ENCODE results near the gene C10orf53. TPM values are rescaled to one million over a fixed set of nuclear protein-coding genes. Genes with fewer than 3 reads are reported as not detected.

Gene C10orf53
- total RNA-seq, 1 experiment from 2014 or later: not detected

DNA sequence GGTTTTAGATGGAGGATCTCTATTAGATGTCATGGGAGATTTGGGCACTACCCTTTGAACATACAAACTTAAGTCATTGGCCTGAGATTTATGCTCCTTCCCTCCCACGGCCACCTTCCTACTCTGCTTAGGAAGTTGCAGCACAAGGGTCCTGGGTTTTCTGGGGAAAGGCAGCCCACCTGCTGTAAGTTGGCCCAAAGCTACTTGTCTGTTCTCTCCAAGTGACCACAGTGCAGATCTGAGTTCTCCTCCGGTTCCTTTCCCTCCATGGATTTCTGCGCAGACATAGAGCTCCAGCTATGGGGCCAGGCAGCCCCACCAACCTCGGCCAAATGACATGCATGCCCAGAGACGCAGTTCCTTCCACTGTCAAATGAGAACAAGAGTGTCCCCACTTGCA lies 12.8 kb upstream of the C10orf53 start:
- ChIA-PET CTCF (no interaction called here), POLR2A (no interaction called here)
- TF ChIP-seq, protein P1, sequence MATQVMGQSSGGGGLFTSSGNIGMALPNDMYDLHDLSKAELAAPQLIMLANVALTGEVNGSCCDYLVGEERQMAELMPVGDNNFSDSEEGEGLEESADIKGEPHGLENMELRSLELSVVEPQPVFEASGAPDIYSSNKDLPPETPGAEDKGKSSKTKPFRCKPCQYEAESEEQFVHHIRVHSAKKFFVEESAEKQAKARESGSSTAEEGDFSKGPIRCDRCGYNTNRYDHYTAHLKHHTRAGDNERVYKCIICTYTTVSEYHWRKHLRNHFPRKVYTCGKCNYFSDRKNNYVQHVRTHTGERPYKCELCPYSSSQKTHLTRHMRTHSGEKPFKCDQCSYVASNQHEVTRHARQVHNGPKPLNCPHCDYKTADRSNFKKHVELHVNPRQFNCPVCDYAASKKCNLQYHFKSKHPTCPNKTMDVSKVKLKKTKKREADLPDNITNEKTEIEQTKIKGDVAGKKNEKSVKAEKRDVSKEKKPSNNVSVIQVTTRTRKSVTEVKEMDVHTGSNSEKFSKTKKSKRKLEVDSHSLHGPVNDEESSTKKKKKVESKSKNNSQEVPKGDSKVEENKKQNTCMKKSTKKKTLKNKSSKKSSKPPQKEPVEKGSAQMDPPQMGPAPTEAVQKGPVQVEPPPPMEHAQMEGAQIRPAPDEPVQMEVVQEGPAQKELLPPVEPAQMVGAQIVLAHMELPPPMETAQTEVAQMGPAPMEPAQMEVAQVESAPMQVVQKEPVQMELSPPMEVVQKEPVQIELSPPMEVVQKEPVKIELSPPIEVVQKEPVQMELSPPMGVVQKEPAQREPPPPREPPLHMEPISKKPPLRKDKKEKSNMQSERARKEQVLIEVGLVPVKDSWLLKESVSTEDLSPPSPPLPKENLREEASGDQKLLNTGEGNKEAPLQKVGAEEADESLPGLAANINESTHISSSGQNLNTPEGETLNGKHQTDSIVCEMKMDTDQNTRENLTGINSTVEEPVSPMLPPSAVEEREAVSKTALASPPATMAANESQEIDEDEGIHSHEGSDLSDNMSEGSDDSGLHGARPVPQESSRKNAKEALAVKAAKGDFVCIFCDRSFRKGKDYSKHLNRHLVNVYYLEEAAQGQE (IDR thresholded peaks at IDR 0.05; ENCODE audit: insufficient read depth in 1 of 2, low read depth in 2 of 2, low read length in 1 of 2): no peak
- TF ChIP-seq TCF7L2 (IDR thresholded peaks at IDR 0.05; ENCODE audit: low read depth, low read length): no peak
- TF ChIP-seq POLR2AphosphoS5 (IDR thresholded peaks at IDR 0.05; ENCODE audit: low read depth, low read length): no peak
- TF ChIP-seq, protein P2, sequence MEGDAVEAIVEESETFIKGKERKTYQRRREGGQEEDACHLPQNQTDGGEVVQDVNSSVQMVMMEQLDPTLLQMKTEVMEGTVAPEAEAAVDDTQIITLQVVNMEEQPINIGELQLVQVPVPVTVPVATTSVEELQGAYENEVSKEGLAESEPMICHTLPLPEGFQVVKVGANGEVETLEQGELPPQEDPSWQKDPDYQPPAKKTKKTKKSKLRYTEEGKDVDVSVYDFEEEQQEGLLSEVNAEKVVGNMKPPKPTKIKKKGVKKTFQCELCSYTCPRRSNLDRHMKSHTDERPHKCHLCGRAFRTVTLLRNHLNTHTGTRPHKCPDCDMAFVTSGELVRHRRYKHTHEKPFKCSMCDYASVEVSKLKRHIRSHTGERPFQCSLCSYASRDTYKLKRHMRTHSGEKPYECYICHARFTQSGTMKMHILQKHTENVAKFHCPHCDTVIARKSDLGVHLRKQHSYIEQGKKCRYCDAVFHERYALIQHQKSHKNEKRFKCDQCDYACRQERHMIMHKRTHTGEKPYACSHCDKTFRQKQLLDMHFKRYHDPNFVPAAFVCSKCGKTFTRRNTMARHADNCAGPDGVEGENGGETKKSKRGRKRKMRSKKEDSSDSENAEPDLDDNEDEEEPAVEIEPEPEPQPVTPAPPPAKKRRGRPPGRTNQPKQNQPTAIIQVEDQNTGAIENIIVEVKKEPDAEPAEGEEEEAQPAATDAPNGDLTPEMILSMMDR (IDR thresholded peaks at IDR 0.05): no peak
- no peak for TF ChIP-seq SIN3A (IDR thresholded peaks at IDR 0.05; ENCODE audit: borderline replicate concordance, insufficient read depth, low read depth, low read length)
- no peak for DNase-seq (ENCODE audit: low read depth, low spot score)
- no peak for ATAC-seq
- intact Hi-C loops (cut with micrococcal nuclease; ENCODE audit: unreplicated experiment) (no loop called here), in situ Hi-C loops (cut with HindIII; ENCODE audit: low pct_unique_long_range_greater_than_20kb, low sequenced_read_pairs) (no loop called here)
- Histone ChIP-seq H3K27ac (ENCODE audit: low read length) (no peak overlapping the region), H3K4me1 (ENCODE audit: control insufficient read depth, insufficient read depth, low read length) (no peaks in the 10 kb centered on the region), H3K36me3 (ENCODE audit: control insufficient read depth, insufficient read depth, low read length) (no peaks in the 10 kb centered on the region), H3K9me3 (ENCODE audit: control insufficient read depth, insufficient read depth, low read depth, low read length) (no peaks in the 10 kb centered on the region), H3K27me3 (ENCODE audit: control insufficient read depth, insufficient read depth, low read length) (peaks cover 8% of the 10 kb centered on the region; the same call in 1 of the 2 replicates), H3K4me3 (ENCODE audit: low read depth in 2 of 2, low read length in 2 of 2) (no peak overlapping the region)
- BruUV-seq (replicated peaks): no TSS peak

DNA sequence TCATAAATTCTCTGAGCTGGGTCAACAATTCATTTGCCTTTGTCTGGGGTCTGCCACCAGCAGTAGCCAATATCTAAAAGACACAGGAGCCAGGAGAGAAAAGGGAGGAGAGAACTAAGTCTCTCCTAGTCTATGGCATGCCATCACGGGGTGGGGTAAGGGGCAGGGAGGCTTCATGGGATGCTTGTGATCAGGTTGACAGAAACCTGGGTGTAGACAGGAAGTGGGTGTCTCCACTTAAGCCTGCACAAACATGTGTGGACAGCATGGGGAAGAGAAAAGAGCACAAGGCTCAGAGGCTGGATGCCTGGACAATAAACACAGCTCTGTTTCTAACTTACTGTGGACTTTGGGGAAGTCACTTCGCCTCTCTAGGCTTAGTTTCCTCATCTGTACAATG lies 11.5 kb upstream of the C10orf53 start:
- Histone ChIP-seq H3K9me3 (ENCODE audit: control insufficient read depth, insufficient read depth, low read depth, low read length) (no peaks in the 10 kb centered on the region), H3K4me1 (ENCODE audit: control insufficient read depth, insufficient read depth, low read length) (no peaks in the 10 kb centered on the region), H3K27ac (ENCODE audit: low read length) (no peak overlapping the region), H3K36me3 (ENCODE audit: control insufficient read depth, insufficient read depth, low read length) (no peaks in the 10 kb centered on the region), H3K4me3 (ENCODE audit: low read depth in 2 of 2, low read length in 2 of 2) (no peak overlapping the region), H3K27me3 (ENCODE audit: control insufficient read depth, insufficient read depth, low read length) (peaks cover 13% of the 10 kb centered on the region)
- TF ChIP-seq TCF7L2 (IDR thresholded peaks at IDR 0.05; ENCODE audit: low read depth, low read length): no peak
- in situ Hi-C loops (cut with HindIII; ENCODE audit: low pct_unique_long_range_greater_than_20kb, low sequenced_read_pairs) (no loop called here), intact Hi-C loops (cut with micrococcal nuclease; ENCODE audit: unreplicated experiment) (no loop called here)
- CTCF ChIA-PET: no interaction called here
- DNase-seq (ENCODE audit: low read depth, low spot score): no peak
- POLR2A ChIA-PET: interaction anchor here (0.5 kb wide), 1 partner anchor 86 kb away, joined by 3 read pairs; no protein-coding TSS in a partner anchor
- ATAC-seq: no peak
- BruUV-seq (replicated peaks): no TSS peak

DNA sequence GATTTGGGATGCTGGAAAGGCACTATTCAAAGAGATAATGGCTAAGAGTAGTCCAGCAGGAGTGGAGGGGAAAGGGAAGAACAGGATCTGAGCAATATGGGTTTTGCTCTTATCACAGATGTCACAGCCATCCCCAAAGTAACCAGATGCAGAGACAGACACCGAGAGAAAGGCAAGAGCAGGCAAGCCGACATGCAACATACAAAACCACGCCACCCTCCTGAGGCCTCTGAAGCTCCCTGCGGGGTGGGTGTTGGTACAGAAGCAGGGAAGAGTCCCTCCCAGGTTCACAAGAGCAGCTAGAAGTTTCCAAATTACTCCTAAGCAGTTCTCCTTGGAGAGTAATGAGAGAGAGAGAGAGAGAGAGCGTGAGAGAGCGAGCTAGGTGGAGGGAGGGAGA lies 10.8 kb upstream of the C10orf53 start:
- H3K27ac ChIP-seq (ENCODE audit: low read length): no peak overlapping the region
- H3K4me3 ChIP-seq (ENCODE audit: low read depth in 2 of 2, low read length in 2 of 2): no peak overlapping the region
- no peak for ATAC-seq
- TF ChIP-seq, protein P2 (IDR thresholded peaks at IDR 0.05): no peak
- no peak for TF ChIP-seq POLR2AphosphoS5 (IDR thresholded peaks at IDR 0.05; ENCODE audit: low read depth, low read length)
- TF ChIP-seq SIN3A (IDR thresholded peaks at IDR 0.05; ENCODE audit: borderline replicate concordance, insufficient read depth, low read depth, low read length): no peak
- TF ChIP-seq, protein P1 (IDR thresholded peaks at IDR 0.05; ENCODE audit: insufficient read depth in 1 of 2, low read depth in 2 of 2, low read length in 1 of 2): no peak
- no peak for TF ChIP-seq TCF7L2 (IDR thresholded peaks at IDR 0.05; ENCODE audit: low read depth, low read length)
- ChIA-PET CTCF (no interaction called here), POLR2A (interaction anchor here (0.6 kb wide), 1 partner anchor 78 kb away, joined by 3 read pairs; no protein-coding TSS in a partner anchor)
- no peak for DNase-seq (ENCODE audit: low read depth, low spot score)
- in situ Hi-C loops (cut with HindIII; ENCODE audit: low pct_unique_long_range_greater_than_20kb, low sequenced_read_pairs): no loop called here
- H3K4me1 ChIP-seq (ENCODE audit: control insufficient read depth, insufficient read depth, low read length): no peaks in the 10 kb centered on the region
- no peaks in the 10 kb centered on the region for H3K9me3 ChIP-seq (ENCODE audit: control insufficient read depth, insufficient read depth, low read depth, low read length)
- H3K27me3 ChIP-seq (ENCODE audit: control insufficient read depth, insufficient read depth, low read length): peaks cover 13% of the 10 kb centered on the region
- H3K36me3 ChIP-seq (ENCODE audit: control insufficient read depth, insufficient read depth, low read length): no peaks in the 10 kb centered on the region
- no TSS peak for BruUV-seq (replicated peaks)
- intact Hi-C loops (cut with micrococcal nuclease; ENCODE audit: unreplicated experiment): no loop called here

All from Panc1 (cell line).